ENCODE measurements around the gene CTRB1.
"Not testable (repeated sequence)": the region's sequence is repeated elsewhere in the genome, so short reads cannot be mapped to it uniquely, and the experiment has no call there.

DNA sequence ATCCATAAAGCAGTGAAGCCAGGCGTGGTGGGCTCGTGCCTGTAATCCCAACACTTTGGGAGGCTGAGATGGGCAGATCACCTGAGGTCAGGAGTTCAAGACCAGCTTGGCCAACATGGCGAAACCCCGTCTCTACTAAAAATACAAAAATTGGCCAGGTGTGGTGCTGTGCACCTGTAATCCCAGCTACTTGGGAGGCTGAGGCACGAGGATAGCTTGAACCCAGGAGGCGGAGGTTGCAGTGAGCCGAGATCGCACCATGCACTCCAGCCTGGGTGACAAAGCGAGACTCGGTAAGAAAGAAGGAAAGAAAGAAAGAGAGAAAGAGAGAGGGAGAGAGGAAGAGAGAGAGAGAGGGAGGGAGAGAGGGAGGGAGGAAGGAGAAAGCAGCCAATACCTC lies 53.8 kb downstream of the CTRB1 start:
- TF ChIP-seq POLR2AphosphoS5, POLR2A (IDR thresholded peaks at IDR 0.05; ENCODE audit: low read depth, low read length): not testable (repeated sequence)
